Neural progenitor cell (in vitro differentiated cells): Measurements from ENCODE around the gene VAV1.

Experiments
- CTCF ChIP-seq: fragments of 200-600 bp; sonication (generic); IDR thresholded peaks from 2 replicates; pipeline ENCODE4 v1.5.1; 2017; ENCODE audit warnings: antibody characterized with exemption, mild to moderate bottlenecking
- EZH2 ChIP-seq: fragments of 200-600 bp; sonication (generic); IDR thresholded peaks from 2 replicates; pipeline ENCODE4 v1.6.1; 2017; ENCODE audit warnings: antibody characterized with exemption, mild to moderate bottlenecking, moderate library complexity
- EZH2phosphoT487 ChIP-seq: fragments of 200-600 bp; sonication (generic); IDR thresholded peaks from 2 replicates; pipeline ENCODE4 v1.6.1; 2017; ENCODE audit warnings: antibody characterized with exemption

GRCh38 chr19:6894313-6894712, 121.8 kb downstream of the VAV1 start:
- TF ChIP-seq CTCF (no peak), EZH2 (no peak), EZH2phosphoT487 (no peak)
